Embryonic facial prominence (tissue), 1 donor: ENCODE measurements around the gene SLC2A2.
A peak's percentile ranks its signal among the peaks of the same experiment; 100 is the strongest.

Experiments
- DNase-seq: peaks from one replicate; pipeline ENCODE4 v3.0.0-alpha.2; 2016; ENCODE audit errors: extremely low spot score

The SLC2A2 gene

DNA sequence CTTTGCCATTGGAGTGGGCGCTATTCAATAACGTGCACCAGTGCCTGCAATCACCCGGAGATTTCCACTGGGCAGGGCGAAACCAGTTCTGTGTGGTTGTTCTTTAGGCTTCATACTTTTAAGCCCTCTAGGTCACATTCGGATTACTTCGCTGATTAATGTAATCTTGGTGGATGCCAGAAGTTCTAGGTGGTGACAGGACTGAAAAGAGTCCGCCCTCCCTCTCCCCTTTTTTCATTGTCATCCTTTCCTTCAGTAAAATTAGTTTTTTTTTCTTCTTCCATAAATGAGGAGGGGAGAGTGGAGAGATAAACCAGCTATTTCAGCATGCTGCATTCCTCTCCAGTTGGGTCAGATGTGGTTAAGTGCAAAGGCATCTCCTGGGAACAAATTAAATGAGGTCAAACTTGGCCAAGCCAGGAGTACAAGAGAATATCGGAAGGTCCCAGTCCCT is 2.3 kb upstream of the SLC2A2 start:
- DNase-seq, result peak; percentile 10

DNA sequence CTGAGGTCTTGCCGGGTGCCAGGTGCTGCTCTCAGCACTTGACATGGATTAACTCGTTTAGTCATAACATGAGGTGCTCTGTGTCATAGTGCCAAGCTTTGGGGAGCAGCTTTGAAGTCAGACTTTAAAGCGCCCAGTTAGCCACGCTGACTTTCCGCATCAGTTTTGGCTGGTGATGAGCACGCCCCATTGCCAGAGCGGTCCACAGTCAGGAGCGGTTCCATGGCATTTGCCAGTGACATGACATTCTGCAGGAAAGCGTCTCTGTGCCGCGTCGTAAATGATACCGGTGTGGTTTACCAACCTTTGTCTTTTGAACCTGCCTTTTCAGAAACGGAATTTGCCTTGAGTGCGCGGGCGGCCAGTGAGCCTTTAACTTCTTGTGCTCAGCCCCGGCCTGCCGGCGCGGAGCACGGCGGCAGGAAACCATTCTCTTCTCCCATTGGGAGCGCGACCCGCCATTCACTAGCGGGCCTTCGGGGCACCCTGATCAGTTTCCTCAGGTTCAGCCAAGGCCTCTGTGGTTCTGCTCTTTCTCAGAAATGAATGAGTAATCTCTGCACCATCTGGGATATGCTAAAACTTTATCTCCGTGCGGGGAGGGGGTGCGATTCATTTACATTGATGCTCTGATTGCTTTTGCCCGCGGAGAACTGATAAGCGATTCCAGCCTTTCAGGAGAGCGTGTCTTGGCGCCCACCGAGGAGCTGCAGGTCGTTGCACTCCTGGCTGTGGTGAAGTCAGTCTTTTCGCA is 1.7 kb upstream of the SLC2A2 start:
- no peak for DNase-seq

DNA sequence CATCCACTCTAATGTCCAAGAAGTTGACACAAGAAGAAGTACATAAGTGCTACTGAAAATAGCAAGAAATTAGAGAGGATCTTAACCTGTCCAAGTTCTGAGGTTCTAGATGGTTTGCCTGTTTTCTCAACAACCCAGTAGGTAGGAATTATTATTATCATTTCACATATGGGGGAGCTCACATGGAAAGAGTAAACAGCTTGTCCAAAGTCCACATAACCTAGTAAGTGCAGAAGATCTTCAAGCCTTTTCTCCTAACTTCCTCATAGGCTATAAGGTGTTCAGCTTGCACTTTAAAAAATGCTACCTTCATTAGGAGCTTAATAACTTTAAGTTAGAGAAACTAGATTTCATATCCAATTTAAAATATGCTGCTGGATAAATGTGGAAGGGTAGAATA is 3.0 kb downstream of the SLC2A2 start:
- no peak for DNase-seq

DNA sequence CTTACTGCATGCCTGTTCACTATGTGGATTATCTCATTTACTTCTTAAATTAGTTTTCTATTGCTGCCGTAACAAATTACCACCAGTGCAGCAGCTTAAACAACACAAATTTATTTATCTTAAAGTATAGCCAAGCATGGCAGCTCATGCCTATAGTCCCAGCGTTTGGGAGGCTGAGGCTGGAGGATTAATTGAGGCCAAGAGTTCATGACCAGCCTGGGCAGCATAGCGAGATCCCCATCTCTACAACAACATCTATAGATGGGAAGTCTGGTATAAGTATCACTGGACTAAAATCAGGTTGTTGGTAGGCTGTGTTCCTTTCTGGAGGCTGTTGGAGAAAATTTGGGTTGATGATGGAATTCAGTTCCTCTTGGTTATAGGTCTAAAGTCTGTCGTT is 5.1 kb downstream of the SLC2A2 start:
- no peak for DNase-seq

DNA sequence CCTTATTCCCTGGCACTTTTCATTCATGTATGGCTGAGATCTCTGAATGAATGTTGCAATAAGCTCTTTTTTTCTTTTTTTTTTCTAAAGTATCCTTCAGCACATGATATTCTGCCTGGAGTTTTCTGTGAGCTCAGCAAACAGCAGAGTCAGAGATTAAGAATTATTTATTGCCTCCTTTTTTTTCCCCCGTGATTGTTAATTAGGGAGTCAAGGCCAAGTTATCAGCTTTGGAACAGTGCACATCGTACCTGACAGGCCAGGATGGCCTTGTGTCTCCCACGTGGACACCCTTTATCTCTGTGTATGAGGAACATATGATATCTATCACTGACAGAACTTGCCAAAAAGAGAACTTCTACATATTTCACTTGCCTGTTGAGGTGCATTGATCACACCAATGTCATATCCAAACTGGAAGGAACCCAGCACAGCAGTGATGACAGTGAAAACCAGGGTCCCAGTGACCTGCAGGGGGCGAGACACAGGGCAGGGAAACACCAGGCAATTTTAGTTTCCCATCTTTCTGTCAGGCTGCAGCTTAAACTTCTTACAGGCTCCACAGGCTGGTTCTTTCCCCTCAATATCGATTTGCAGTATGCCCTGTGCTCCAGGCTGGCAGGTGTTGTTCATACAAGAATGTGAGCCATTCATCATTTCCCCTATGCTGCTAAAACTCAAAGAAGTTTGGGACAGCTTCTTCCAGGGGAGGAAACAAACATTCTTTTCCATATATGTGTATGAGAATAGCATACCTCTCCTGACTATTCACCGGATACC is 8.2 kb downstream of the SLC2A2 start:
- no peak for DNase-seq

DNA sequence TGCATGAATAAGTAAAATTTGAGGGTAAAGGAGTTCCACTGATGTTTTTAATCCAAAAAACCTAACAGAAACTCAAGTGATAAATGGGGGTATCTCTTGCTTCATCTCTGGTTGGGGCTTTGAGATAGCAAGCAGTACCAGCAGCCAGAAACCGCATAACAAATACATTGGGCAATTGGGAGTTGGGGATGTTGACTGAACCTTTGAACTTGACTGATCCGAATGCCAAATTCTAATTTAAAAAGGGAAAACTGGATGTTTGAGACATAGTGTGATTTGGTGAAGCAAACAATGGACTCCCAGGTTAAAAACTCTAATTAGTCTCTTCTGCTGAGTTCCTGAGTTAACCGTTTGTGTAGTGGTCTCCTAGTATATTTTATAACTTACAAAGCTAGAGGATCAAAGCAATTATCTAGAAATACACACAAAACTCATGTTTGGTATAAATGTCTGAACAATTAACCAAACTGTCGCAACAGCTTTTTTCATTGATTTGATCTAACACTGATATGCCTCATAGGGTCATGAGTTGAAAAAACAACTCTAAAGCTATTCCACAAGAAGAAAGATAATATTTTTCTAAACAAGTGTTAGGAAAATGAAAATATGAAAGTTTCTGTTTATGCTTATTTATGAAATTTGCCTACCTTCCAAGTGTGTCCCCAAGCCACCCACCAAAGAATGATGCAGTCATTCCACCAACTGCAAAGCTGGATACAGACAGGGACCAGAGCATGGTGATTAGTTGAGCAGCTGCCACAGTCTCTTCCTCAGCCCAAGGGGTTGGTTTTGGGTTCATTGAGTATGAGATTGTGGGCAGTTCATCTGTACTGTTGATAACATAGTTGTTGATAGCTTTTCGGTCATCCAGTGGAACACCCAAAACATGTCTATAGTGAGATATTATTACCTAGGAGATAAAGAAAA is 12.4 kb downstream of the SLC2A2 start:
- DNase-seq, result no peak

DNA sequence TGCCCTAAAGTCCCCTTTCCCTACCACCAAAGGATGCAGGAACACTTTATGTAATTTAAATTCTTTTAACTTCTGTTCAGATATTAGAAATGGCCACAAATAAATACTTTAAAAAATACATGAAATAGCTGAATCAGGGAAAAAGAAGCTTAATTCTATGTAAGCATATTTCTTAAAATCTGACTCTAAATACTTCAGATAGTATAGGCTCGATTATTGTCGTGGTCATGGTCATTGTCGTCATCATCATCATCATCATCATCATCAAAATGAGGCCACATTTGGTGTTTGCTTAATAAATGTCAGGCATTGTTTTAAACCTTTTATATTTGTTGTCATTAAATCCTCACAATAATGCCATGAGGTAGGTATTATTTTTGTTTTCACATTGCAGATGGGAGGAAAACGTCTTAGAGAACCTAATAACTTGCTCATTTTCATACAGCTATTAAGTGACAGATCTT is 14.6 kb downstream of the SLC2A2 start:
- DNase-seq, result no peak

DNA sequence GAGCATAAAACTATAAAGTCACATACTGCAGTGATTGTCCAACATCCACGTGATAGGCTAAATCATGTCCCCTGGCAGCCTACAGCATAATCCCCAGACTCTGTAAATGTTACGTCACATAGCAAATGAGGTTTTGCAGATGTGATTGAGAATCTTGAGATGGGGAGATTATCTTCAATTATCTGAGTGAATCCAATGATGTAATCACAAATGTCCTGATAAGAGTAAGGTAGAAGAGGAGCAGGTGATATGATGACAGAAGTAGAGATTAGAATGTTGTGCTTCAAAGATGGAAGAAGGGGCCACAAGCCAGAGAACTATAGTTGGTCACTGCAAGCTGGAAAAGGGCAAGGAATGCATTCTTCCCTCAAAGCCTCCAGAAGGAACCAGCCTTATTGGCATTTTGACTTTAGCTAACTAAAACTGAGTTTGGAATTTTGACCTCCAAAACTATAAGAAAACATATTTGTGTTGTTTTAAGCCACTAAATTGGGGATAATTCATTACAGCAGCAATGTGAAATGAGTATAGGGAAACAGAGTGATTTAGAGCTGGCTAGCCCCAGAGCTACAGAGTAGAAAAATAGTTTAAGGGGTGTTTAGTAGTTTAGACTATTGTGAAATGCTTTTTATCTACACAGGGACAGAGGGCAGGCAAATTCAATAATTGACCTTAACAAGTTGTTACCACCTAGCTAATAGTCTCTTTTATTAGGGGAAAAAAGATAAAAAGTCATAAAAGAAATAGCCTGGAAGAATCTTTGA is 15.2 kb downstream of the SLC2A2 start:
- DNase-seq, result no peak

DNA sequence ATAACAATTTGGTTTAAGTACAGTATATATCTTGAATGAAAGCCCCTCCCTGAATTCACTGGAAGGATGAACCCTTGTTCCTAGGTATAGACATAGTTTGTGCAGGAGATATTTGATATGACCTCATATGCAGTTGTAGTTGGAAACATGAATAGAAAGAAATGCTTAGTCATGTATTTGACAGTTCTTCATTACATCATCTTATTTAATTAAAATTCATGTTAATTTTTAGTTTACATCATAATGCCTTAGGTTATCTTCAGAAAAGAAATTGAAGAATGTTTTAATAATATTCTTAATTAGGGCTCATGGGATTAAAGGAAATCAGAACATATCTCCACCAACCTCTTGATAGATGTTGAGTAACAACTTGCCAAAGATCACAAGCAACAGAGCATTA is 19.2 kb downstream of the SLC2A2 start:
- DNase-seq, result no peak

DNA sequence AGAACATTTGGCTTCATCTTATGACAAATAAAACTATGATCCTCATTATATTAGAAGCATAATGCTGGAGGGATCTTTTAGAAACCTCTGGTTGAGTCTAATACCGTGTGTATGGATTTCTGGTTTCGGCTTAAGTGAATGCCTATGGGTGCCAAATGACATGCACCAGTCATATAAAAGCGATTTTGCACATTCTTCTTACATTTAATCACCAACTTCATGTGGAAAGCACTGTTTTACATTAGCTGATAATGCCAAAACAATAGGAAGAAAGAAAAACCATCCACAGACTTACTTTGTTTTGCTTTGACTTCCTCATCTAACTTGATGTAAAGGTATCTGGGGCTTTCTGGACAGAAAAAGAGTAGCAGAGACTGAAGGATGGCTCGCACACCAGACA is 20.9 kb downstream of the SLC2A2 start:
- DNase-seq, result no peak

DNA sequence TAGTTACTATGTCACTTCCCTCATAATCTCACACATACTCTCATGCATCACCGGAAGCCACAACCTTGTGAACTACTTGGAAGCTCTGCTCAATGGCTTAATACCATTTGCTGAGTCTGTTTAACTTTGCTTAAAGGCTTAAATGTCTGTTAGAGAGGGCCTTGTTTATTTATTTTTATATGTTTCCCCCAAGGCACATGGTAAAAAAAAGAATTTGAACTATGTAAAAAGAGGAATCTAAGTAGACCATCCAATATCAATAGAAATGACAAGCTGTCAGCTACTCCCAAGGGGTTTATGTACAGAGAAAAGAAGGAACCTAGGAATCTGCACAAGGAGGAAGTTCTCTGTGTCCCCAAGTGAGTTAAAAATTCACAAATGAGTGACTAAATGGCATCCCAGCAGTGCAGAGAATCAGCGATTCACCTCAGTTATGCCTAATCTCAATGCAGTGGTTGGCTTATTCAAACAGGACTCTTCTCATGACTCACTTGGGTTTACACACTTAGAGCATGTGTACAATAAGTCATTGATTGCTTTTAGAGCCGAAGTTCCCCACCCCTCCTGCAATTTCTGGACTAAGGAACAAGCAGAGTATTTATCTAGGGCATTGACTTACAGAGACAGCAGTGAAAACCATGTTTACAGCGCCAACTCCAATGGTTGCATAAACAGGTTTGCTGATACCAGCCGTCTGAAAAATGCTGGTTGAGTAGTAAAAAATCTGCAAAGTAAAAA is 24.4 kb downstream of the SLC2A2 start:
- DNase-seq, result no peak

DNA sequence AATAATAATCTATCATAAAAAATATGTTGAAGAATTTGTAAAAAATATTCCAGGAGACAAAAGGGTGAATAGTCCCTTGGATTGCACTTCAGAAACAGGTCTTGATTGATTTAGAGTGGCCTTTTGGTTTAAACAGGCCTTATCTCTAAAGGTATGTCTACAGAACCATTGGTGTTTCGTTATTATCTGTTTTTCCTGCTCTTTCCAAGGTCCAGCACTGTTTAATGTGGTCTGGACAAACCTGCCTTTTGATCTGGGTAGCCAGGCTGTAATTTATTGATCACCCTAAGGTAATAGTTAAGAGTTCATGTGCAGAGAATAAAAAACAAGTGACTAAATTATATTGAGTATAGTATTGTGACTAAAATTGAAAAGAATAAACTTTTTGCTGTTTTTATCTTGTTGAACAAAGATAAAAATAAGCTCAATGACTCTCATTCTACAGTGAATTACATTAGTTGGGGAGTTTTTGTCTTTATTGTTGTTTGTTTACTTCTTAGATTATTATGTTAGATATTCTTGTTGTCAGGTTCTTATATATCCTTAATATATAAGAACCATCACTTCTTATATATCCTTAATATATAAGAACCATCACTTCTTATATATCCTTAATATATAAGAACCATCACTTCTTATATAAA is 25.1 kb downstream of the SLC2A2 start:
- no peak for DNase-seq

DNA sequence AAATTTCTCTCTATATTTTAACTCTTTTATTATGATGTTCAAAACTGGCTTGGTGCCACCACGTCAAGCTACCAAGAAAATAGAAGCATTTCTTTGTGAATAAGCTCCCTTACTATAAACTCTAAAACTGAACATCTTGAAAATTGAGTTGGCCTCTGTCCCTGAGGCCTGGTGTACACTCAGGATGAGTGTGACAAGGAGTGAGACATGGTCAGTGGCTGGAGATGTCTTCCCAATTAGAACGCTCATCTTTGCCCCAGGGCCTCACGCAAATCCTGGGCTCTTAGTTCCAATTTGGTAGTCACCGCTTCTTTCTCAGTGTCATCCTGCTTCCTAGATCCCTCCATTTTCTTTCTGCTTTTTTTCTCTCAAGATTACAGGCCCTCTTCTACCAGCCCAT is 26.2 kb downstream of the SLC2A2 start:
- no peak for DNase-seq

DNA sequence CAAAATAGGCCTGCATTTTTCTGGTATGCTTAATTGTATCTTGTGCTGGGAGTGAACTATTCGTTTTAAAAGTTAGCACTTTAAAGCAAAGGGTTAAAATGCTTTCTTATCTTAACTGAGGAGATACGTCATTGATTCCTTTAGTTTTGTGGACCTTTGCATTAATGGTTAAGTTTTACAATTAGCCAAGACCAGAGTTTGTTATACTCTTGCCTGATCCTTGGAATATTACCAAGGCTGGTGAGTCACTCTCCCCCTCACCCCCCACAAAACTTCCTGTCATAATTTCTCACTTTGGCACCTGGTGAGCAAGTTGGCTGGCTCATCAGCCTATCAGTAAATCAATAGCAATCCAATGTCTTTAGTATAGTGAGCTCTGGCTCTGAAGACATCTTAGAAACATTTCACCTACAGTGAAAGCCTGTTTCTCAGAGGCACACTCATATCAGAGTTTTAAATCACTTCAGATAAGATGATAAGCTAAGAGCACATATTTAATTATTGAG is 26.7 kb downstream of the SLC2A2 start:
- DNase-seq, result no peak

DNA sequence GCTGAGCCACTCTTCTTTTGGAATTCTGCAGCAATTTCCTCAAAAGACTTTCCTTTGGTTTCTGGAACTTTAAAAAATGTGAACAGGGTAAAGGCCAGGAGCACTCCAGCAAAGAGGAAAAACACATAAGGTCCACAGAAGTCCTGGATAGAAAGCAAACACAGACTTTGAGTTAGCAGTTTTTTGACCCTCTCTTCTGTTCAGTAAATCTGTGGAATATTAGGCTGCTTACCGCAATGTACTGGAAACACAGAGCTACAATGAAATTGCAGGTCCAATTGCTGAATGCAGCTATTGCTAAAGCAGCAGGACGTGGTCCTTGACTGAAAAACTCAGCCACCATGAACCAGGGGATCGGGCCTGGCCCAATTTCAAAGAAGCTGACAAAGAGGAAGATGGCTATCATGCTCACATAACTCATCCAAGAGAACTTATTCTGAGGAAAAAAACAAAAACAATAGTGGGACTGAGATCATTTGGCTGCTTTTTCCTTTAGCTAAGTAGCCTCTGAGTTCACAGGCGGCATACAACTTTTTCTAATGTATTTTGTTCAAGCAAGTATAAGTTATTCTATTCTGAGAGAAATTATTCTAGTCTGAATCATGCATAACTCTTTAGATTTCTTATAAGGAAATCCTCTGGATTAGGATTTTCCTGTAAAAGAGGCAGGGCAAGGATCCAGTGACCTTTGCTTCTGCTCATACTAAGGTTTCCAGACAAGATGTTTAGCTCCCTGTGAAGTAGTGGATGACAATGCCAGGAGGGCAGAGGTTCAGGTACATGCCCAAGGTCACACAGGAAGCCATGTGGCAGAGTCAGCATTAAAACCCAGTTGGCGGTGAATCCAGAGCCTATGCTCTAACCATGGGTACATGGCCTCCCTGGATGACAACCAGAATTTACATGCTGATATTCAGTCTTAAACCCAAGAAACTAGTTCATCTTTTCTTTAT is 28.3 kb downstream of the SLC2A2 start:
- no peak for DNase-seq

DNA sequence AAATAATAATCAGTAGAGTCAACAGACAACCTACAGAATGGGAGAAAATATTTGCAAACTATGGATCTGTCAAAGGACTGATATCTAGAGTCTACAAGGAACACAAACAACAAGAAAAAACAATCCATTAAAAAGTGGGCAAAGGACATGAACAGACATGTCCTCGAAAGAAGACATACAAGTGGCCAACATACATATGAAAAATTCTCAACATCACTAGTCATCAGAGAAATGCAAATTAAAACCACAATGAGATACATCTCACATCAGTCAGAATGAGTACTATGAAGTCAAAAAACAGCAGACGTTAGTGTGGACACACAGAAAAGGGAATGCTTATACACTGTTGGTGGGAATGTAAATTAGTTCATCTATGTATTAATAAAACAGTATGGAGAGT is 33.7 kb downstream of the SLC2A2 start:
- DNase-seq, result no peak

DNA sequence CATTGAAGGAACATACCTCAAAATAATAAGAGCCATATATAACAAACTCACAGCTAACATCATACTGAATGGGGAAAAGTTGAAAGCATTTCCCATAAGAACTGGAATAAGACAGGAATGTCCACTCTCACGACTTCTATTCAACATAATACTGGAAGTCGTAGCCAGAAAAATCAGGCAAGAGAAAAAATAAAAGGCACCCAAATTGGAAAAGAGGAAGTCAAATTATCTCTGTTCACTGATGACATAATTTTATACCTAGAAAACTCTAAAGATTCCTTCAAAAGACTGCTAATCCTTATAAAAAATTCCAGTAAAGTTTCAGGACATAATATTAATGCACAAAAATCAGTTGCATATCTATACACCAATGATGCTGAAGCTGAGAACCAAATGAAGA is 34.9 kb downstream of the SLC2A2 start:
- DNase-seq, result no peak

DNA sequence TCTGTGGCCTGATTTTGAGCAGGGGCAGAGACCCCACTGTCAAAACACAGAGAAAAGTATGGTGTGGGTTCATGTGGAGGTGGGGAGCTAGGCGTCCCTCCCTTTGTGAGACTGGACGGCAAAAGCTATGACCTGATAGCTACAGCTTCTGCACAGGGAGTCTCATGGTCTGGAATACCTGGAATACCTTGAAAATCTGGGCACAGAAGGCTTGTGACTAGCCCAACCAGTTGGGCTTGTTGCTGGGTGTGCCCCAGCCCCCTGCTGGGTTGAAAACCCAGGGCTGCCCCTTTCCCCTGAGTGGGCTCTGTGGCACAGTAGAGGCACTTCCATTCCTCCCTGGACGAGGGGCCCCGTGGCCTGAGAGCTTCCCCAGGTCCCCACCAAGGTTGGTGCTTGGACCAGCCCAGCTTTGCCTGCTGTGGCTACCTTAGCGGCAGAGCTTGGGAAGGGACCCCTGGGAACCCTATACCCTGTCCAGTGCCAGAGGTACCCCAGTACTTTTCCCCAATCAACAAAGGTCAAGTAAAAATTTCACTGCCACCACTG is 37.3 kb downstream of the SLC2A2 start:
- DNase-seq, result no peak
